K562 (cell line): ENCODE data around the gene ALDH7A1. TPM values are rescaled to one million over a fixed set of nuclear protein-coding genes. Genes with fewer than 3 reads are reported as not detected.

ENCODE experiments used
- BHLHE40 ChIP-seq: IDR thresholded peaks from 2 replicates; pipeline ENCODE4 v1.6.1; 2011; ENCODE audit warnings: low read length, improper control_type of control experiment
- FOXP4 ChIP-seq: sonication (generic); formaldehyde crosslinking; IDR thresholded peaks from 2 replicates; pipeline ENCODE4 v1.8.0; 2022; ENCODE audit warnings: mild to moderate bottlenecking, missing genetic modification reagents, borderline replicate concordance
- JUND ChIP-seq, 2 experiments: IDR thresholded peaks; 2 replicates in 1 of 2; 3 replicates in 1 of 2; pipeline ENCODE4 v1.6.1; 2011; ENCODE audit warnings: borderline replicate concordance in 2 of 2, low read depth in 2 of 2, low read length in 2 of 2, improper control_type of control experiment in 1 of 2, missing biosample characterization in 1 of 2, missing genetic modification characterization in 1 of 2, missing genetic modification reagents in 1 of 2
- NCOA1 ChIP-seq: fragments of 450-650 bp; IDR thresholded peaks from 2 replicates; pipeline ENCODE4 v1.6.1; 2016; ENCODE audit warnings: low read depth
- NFE2L1 ChIP-seq: fragments of 450-650 bp; IDR thresholded peaks from 2 replicates; pipeline ENCODE4 v1.6.1; 2016; ENCODE audit warnings: missing genetic modification characterization, low read depth, mild to moderate bottlenecking, missing compliant biosample characterization, moderate library complexity, borderline replicate concordance
- NR2C1 ChIP-seq, 2 experiments: fragments of 450-650 bp; IDR thresholded peaks; 2 replicates each; pipeline ENCODE4 v1.6.1; 2017; ENCODE audit warnings: mild to moderate bottlenecking in 2 of 2, antibody characterized with exemption in 1 of 2, inconsistent platforms in 1 of 2, missing compliant biosample characterization in 1 of 2, missing genetic modification characterization in 1 of 2
- TAF15 ChIP-seq: fragments of 200-400 bp; formaldehyde crosslinking; IDR thresholded peaks from 2 replicates; pipeline ENCODE4 v1.6.1; 2017; ENCODE audit warnings: mild to moderate bottlenecking, low read depth, low read length, moderate library complexity
- TFAP4 ChIP-seq: sonication (generic); formaldehyde crosslinking; IDR thresholded peaks from 2 replicates; pipeline ENCODE4 v1.8.0; 2022; ENCODE audit warnings: missing genetic modification reagents, mild to moderate bottlenecking, moderate library complexity, borderline replicate concordance
- ZBTB34 ChIP-seq: fragments of 250-450 bp; sonication (Bioruptor Pico); IDR thresholded peaks from 2 replicates; pipeline ENCODE4 v1.8.0; 2021; ENCODE audit warnings: mild to moderate bottlenecking, moderate library complexity
- ZFP91 ChIP-seq: sonication (generic); formaldehyde crosslinking; IDR thresholded peaks from 2 replicates; pipeline ENCODE4 v1.8.0; 2022; ENCODE audit warnings: mild to moderate bottlenecking, missing genetic modification reagents
- ZNF274 ChIP-seq: IDR thresholded peaks from 2 replicates; pipeline ENCODE4 v1.6.1; 2011; ENCODE audit warnings: low read depth, mild to moderate bottlenecking, low read length, moderate library complexity, borderline replicate concordance
- polyA plus RNA-seq, 8 experiments: library from polyadenylated mRNA; depleted of rRNA in 4 of 8; stranded (reverse) in 5 of 8; unstranded in 3 of 8; fragments of >200 nt; fragmentation: Nextera tagmentation in 2 of 8; fragmentation: Illumina TruSeq in 1 of 8; extraction: Ambion mirVana in 2 of 8; extraction: Trizol in 1 of 8; gene quantifications; 2 replicates each; pipeline versions ENCODE4 v1.2.1 to v1.2.3, GENCODE V29; 2011 to 2014; ENCODE audit warnings: inconsistent platforms in 1 of 8, missing spikeins in 1 of 8
- total RNA-seq, 7 experiments: library from RNA; depleted of rRNA in 6 of 7; stranded (reverse); fragments of >200 nt in 6 of 7; fragmentation: Illumina TruSeq in 2 of 7; extraction: Trizol in 2 of 7; gene quantifications; 2 replicates each; pipeline versions ENCODE4 v1.2.1 to v1.2.3, GENCODE V29; 2011 to 2021; ENCODE audit warnings: low replicate concordance in 1 of 7

Gene ALDH7A1
- total and polyA plus RNA-seq, 9 of the 15 experiments (the other 6 are each of a cell fraction or from before 2014, with no cell fraction given): 0.04 to 0.49 TPM; not detected in 7

- TF ChIP-seq ZBTB34 (CRISPR knock-in tag) (no peak), TAF15 (no peak), ZFP91 (no peak), TFAP4 (CRISPR knock-in tag) (no peak), NFE2L1 (tag) (no peak), JUND (IDR thresholded peaks at IDR 0.05; ENCODE audit: borderline replicate concordance, low read depth, low read length) (peak; percentile 18; the same call in 1 of the 2 replicates), JUND (tag; IDR thresholded peaks at IDR 0.05; ENCODE audit: borderline replicate concordance, low read depth, low read length) (no peak; the same call in 2 of the 3 replicates), NR2C1 (IDR thresholded peaks at IDR 0.05) (no peak), NR2C1 (tag; IDR thresholded peaks at IDR 0.05) (no peak), FOXP4 (CRISPR knock-in tag) (no peak), ZNF274 (no peak), NCOA1 (no peak), BHLHE40 (no peak)
Observed at GRCh38 chr5:126544087-126544740, 50.8 kb downstream of the ALDH7A1 start (continued).
